Activated CD8-positive, alpha-beta memory T cell treated with anti-CD3 and anti-CD28 coated beads for 24 hours (primary cell): Measurements from ENCODE around the gene GALNT7.
"Not testable (repeated sequence)": the region's sequence is repeated elsewhere in the genome, so short reads cannot be mapped to it uniquely, and the experiment has no call there.

Source experiments
- DNase-seq: peaks from one replicate; pipeline ENCODE4 v3.0.0-alpha.2; 2020

The GALNT7 gene

DNA sequence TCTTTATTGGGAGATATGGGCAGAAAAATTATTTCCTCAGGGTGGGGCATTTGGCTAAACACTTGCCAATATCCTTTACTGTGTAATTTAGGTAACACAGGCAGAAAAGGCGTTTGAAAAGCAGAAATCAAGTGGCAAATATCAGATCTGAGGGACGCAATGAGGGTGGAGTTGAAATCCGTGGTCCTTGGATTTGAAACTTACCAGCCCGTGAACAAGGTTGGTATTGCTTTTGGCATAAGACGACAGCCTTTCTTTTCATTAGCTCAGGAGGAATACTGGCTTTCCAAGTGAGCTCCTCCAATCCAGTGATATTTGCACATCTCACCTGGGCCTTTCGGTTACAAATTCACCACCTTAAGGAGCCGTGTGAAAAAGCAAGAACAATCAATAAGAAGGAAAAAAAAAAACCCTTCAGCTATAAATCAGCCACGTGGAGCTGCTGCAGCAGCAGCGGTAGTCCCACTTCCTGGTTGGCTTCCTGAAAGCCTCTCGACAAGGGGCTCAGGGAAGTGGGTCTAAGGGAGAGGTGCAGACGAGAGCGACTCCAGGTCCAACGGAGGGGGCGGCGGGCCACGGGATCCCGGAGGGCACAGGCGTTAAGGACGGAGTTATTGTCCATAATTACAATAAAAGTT, 734 bp upstream of the GALNT7 start:
- no peak for DNase-seq

DNA sequence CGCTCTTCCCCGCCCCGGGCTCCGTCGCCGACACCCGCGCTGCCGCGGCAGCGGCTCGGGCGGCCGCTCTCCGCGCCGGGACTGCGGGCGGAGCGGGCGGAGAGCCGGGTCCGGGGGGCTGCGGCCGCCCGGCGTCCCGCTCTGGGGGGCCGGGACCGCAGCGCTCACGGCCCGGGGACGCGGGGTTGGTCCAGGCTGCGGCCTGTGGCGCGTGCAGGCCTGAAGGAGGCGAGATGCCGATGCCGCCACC, 492 bp downstream of the GALNT7 start:
- no peak for DNase-seq

DNA sequence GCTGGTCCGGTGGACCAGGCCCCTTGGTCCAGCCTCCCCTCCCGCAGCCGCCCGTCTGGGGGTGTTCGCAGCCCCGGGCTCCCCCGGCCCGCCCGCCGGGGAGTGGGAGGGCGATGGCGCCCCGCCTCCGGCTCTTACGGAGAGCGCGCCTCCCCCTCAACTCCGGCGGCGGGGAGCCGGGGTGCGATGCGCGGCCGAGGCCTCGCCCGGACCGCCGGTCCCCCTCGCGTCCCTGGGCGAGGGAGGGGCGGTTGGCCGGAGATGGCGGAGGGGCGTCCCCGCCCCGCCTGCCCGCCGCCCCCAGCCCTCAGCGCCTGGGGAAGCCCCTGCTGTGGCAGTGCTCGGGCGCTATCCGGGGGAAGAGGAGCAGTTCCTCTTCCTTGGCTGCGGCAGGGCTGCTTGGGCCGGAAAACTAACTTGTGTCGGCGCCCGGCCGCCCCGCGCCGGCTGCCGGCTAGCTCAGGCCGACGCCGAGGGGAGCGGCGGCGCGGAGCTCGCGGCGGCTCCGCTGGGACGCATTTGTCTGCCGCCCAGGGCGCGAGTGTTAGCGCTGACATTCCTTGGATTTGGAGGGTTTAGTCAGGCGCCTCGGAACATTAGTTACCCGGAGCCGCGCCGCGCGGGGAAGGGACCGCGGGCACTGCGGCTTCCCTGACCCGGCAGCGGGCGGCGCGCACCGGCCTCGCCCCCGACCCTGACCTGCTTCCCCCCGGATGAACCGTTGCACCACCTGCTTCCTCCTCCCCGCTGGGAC, 994 bp downstream of the GALNT7 start:
- DNase-seq, result peak; percentile 83

DNA sequence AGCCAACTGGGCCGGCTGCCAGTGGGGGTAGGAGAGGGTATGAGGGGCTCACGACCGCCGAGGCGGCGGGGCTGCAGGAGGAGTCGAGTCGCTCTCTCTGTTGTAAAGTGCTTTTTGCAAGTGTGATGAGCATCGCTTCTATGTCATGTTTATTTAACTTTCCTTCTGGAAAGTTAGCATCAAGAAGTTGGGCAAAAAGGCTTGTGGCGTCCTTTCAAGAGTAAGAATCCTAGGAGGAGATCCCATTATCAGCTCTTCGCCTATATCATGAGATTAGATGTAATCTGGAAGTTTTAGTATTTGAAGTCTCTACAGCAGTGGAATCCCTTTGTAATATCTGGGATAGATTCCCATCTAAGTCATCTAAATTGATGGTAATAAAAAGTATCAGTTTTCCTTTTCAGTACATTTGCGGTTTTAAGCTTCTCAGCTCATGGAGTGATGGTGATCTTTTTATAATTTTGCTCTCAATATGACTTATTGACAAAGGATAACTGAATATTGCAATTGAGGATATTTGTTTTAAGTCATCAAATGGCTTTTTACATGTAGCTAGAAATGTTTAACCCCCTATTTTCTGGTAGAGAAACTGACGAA, 1.7 kb downstream of the GALNT7 start:
- no peak for DNase-seq

DNA sequence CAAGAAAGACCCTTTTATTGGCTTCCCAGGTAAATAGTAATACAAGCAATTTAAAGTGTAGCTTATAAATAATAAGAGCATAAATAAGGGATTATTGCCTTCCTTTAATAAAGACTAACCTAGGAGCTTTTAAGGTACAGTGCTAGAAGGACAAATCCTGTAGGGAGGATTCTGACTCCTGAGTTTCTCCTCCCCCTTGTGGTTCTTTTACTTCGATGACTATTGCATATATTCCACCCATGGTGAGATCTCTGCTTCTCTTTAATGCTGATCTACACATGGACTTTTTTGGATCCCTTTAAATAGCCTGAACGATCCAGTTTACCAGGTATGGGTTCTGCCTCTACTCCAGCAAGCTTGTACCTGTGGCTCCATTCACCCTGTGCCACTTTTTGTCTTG, 2.5 kb downstream of the GALNT7 start:
- DNase-seq, result no peak

DNA sequence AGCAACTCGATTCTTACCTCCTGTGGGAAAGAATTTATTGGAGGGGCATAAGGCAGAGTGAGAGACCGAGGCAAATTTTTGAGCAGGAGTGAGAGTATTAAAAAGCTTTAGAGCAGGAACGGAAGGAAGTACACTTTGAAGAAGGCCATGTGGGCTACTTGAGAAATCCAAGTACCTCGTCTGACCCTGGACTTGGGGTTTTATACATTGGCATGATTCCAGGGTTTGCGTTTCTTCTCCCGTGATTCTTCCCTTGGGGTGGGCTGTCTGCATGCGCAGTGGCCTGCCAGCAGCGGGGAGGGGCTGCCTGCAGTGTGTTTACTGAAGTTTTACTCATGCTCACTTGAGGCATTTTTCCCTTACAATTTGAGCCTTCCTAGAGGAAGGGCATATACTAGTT, 3.4 kb downstream of the GALNT7 start:
- DNase-seq, result no peak

DNA sequence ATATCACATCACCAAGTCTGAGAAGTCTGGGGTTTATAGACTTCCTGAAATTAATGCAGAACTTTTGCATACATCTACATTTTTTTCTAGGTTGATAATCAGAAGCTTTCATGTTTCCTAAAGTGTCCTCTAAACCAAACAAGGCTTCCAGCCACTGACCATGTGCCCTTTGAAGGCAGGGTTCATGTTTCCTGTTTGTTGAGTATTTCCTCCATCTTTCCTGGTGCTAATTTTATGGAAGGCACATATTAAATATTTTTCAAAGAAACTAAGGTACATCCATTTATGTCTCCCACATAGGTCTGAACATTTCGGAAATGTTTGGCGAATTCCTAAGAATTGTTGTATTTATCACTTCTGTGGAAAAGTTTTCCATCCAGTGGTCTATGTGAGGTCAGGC, 5.6 kb downstream of the GALNT7 start:
- no peak for DNase-seq

DNA sequence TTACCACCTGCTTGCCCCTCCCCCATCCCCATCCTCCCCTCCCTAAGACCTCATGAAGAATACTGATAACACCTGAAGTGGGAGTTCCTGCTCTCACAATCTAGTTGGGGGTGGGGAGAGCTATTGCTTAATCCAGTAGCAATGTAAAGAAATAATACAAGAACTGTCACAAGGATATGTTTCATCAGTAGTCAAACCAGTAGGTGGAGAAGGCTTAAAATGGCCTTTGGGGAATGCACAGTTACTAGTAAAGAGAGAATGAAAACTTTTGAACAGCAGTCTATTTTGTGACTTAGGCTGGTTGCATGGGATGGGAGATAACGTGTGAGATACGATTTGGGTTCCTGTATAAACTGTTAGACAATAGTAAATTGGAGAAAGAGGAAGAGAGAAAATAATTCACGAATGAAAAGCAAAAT, 6.0 kb downstream of the GALNT7 start:
- no peak for DNase-seq

DNA sequence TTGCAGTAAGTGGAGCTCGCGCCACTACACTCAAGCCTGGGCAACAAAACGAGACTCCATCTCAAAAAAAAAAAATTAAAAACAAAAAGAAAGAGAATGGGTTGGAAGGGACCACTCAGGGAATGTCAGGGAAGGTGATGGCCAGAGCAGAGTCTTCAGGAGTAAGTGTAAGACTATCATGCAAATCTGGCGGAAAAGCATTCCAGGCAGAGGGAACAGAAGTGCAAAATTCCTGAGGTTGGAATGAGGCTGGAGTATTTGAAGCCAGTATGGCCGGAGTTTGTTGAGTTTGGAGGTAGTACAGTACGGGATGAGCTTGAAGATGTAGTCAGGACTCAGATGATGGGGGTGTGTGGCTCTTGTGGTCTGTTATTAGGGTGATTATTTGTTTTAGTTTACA, 7.4 kb downstream of the GALNT7 start:
- DNase-seq, result no peak

DNA sequence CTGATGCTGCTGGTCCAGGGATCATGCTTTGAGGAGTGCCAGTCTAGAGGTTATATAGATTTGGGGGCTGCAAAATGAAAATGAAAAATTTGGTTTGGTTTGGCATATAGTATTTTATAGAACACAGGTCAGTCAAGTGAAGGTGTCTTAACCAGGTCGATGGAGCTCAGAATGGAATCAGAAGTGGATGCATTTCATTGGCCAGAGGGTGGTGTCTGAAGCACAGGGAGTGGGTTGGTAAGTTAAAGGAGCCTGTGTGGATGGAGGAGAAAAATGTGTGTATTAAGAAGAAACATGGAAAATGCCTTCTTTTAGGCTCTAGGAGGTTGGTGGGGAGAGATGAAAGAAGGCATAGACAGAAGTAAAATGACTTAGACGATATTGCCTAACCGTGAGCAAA, 8.6 kb downstream of the GALNT7 start:
- DNase-seq, result no peak

DNA sequence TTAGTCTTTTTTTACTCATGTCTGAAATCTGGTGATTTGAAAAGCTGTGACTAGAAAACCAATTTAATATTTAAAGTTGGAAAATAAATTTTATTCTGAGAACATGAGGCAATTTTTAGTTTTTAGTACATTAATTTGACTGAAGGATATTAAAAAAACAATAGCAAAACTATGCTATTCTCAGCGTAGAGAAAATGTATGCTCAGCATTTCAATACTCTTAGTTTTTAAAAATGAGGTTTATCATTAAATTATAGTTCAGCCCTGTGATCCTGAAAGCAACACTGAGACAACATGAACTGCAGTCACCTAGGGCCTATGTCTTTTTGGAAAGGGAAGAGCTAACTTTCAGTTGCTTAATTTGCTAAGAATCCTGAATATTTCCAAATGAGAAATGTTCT, 9.5 kb downstream of the GALNT7 start:
- DNase-seq, result no peak

DNA sequence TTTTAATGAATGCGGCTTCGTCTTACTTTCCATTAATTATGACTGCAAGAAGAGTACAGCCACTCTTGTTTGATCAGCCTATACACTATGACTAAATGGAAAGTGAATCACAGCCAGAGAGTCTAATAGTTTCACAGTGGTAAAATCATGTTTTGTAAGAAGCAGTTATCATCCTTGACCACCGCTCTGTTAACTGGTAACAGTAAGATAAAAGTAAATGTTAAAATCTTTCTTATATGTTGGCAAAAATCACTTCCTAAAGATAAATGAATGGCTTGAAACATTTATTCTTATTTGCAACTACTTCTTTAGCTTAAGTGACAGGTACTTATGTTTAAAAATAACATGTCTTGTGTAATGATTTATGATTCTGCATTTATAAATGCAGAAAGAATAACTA, 13.2 kb downstream of the GALNT7 start:
- no peak for DNase-seq

DNA sequence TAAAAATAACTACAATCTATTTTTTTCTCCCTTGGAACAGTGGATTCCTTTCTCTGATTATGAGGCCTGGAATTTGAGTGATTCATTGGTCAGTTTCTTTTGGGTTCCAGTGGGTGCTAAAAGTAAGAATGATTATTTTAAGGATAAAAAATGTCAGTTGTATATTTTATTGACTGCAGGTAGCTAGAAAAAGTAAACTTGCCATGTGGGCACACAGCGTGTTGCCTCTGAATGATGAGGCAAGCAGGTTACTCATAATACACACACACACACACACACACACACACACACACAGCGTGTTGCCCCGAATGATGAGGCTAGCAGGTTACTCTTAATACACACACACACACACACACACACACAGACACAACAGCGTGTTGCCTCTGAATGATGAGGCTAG, 13.8 kb downstream of the GALNT7 start:
- no peak for DNase-seq

DNA sequence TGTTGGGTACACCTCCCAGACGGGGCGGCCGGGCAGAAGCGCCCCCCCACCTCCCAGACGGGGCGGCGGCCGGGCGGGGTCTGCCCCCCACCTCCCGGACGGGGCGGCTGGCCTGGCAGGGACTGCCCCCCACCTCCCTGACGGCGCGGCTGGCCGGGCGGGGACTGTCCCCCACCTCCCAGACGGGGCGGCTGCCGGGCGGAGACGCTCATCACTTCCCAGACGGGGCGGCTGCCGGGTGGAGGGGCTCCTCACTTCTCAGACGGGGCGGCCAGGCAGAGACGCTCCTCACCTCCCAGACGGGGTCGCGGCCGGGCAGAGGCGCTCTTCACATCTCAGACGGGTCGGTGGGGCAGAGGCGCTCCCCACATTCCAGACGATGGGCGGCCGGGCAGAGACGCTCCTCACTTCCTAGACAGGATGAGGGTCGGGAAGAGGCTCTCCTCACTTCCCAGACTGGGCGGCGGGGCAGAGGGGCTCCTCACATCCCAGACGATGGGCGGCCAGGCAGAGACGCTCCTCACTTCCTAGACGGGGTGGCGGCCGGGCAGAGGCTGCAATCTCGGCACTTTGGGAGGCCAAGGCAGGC, 15.1 kb downstream of the GALNT7 start:
- not testable (repeated sequence) for DNase-seq

DNA sequence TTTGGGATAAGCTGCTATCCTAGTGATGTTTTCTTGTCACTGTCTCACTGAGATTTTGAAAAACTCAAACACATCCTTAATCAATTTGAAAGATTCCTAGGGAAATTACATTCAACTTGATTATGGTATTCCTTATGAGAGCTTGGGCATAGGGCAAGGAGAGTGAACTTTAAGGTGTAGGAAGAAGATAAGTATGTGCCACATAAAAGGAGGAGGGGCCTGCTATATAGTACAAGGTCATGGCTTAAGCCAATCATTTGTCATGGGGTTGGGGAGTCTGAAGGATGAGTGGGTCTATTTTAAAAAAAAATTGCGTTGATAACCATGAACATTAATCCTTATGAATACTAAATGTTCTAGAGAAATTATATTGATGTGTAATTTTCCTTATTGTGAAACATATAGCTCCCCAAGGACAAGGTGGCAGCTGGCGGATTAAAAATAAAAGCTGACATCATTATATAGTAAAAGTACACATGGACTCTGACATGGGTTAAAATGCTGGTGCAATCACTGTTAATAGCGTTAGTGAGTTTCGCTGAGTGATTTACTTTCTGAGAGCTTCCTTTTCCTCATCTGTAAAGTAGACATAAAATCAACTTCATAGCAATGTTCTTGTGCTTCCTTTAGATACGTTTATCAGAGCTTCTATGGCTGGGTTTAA, 17.4 kb downstream of the GALNT7 start:
- DNase-seq, result no peak

DNA sequence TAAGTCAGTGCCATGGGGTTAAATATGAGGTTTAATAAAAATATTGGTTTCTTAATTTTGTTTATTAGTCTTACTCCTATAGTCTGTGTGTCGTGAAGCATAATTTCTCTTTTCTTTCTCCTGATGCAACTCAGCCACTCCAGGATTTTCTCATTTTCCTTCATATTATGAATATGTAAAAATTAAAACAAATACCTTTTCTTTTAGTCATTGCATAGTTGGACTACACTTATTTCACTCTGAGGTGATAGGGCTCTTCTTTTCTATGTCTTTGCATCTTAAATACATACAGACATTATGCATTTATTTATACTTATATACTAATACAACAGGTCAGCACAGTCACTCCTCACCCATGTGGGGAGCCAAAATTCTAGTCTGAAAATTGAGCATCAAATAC, 19.1 kb downstream of the GALNT7 start:
- DNase-seq, result no peak

DNA sequence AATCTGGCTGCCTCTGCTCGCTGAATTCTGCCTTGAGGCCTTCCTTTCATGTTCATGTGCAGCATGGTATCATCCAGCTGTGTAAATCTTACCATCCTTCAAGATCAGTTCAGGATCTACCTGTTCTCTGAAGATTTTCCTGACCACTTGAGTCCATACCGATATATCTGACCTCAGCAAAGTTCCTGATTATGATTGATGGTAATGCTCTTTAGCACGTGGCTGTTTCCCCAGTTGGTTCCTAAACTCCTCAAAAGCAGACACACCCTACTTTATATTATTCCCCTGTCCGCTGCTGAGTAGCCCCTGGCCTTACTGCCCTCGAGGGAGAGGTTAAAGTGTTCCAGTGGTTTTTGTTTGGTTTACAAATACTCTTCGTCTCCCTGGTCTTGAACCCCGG, 20.0 kb downstream of the GALNT7 start:
- no peak for DNase-seq

DNA sequence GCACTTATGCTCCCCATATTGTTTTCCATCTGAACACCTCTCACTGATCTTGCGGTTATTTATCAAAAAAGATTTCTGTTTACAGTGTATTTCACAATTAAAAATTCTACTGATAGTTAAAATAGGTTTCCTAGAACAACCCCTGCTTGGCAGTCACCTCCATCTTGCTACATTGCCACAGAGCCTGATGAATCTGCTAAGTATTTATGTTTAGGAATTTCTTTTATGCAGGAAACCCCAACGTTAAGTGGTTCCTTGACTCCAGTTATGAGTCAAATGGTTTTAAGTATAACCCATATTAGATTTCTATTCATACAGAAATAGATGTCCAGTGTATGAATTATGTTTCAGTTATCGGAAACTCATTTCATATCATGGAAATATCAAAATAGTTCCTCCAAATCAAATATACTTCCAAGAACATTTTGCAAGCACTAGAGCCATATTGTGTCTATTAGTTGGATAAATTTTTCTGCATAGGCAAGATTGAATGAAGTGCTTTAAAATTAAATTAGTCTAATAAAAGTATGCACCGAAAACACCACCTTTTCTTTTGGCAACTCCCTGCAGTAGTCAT, 20.6 kb downstream of the GALNT7 start:
- DNase-seq, result no peak

DNA sequence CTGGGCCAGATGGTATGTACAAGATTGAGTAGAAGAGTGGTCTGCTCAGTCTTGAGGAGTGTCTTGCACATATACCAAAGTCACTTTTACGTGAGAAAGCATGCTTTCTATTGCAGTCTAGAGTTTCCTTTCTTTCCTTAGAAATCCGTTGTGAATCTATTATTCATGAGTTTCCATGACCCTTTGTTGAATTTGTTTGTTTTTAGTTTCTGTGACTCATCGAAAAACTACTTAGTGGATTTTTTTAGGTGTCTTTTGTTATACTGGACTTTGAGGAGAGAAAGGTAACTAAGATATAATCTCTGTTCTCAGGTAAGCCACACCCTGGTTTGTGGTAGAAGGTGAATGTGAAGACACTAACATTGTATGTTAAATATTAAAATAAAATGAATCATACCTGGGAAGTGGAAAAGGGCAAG, 23.0 kb downstream of the GALNT7 start:
- DNase-seq, result no peak

DNA sequence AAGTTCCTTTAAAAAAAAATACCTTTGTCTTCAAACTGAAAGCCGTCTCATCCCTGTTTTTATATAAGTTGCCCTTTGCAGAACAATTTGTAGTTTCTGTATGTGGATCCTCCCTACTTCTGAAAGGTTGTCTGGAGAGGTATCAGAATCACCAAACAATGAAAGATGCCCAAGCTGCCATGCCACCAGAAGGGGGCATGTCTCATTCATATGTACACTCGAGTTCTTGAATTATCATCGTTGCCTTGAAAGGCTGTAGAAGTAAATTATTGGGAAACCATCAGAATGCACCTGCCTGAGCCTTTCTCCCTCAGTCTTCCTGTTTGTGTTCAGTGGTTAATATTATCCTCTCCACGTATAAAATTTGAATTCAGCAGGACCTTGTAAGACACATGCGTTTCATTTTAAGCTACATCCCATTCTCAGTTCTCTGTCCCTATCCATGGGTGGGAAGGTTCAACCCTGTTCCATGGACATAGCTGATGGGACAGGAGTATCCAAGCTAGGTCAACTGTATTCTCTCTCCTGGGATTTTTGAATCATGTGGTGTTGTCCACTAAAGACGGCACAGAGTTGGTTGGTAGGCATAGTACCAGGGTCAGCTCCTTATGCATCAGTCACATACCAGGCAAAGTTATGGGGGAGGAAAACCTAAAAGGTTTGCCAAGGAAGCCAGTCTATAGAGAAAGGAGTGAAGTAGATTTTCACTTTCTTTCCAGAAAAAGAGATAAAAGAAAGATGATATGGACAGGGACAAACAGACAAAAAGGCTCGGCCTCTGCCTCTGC, 24.0 kb downstream of the GALNT7 start:
- DNase-seq, result no peak

DNA sequence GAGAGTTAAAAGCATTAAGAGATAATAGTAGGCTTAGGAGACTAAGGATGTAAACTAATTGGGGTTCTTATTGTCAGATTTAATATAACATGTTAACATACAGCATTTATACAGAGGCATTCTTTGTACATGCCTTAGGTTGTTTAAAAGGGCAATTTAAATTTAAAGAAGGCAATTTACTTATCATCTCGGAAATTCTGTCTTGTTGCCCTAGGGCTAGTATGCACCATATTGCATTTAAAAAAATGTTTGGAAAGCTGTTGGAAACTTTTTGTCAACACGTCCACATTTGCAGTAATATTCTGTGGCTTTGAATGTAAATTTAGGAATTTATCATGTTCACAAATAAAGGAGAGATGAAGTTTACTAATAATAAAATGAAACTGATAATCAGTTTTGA, 25.5 kb downstream of the GALNT7 start:
- no peak for DNase-seq

DNA sequence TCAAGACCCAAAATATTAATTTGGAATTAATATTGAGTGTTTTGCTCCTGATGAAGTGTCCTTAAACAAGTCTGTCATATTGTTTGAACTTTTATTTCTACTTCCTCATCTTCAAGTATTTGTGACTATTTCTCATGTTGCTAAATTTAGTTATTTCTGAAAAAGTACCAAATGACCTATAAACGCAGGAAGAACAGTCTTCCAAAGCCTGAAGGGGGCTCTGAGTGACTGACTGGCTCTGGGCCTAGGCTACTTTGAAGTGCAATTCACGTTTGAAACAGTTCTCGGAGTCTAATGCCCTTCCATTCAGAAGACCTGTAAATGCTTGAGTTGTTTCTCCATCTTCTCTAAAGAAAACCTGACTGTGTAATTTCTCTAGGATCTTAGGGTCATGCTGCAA, 26.5 kb downstream of the GALNT7 start:
- no peak for DNase-seq

DNA sequence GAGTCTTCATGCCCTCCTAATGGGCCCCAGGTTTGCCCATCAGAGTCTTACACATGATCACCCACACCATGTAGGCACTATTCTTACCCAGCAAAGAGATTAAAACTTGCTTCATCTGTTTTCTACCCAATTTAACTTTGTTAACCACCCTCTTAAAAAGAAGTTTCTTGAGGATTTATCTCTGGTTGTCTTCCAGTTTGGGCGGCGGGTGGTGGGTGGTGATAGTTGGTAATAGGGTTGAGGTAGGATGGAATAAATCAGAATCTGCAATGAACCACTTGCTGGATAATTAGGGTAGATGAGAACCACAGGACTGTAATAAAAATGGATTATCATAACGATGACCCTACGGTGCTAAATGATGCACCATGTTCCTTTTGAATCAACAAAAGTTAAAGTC, 30.9 kb downstream of the GALNT7 start:
- DNase-seq, result no peak
